Cardiac septum (tissue), 1 donor: ENCODE data around the gene KLRF2. TPM values are rescaled to one million over a fixed set of nuclear protein-coding genes. Genes with fewer than 3 reads are reported as not detected.

Source experiments
- DNase-seq: peaks from one replicate; pipeline ENCODE4 v3.0.0-alpha.2; 2020; ENCODE audit warnings: low spot score
- intact Hi-C: fragments of 100-400 bp; cut with DNase I; formaldehyde crosslinking; loops from one replicate; pipeline ENCODE4 v1.14.0; 2022
- total RNA-seq: library from RNA; stranded (reverse); fragmentation: NEBNext Ultra II Directional; extraction: Animal tissue kit (Norgen Biotek cat#: 25700); gene quantifications from one replicate; pipeline ENCODE4 v1.2.1, GENCODE V29; 2021
- donor health status: DM: no; HTN: no; CAD: no.

Gene KLRF2
- total RNA-seq, 1 donor from 2014 or later, result not detected

DNA sequence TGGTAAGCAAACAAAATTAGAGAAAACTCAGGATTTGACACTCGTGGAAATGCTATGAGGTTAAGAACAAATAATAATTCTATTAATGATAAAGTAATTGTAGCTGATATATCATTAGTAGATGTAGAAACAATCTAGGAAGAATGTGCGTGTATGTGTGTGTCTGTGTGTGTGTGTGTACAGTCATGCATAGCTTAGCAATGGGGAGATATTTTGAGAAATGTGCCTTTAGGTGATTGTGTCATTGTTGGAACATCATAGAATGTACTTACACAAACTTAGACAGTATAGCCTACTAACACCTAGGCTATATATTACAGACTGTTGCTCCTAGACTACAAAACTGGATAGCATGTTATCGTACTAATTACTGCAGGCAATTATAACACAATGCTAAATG is 45.6 kb downstream of the KLRF2 start:
- intact Hi-C loops, result loop anchor here (5.0 kb wide), 2 partner anchors 115 to 175 kb away; no protein-coding TSS in a partner anchor
- DNase-seq, result no peak

DNA sequence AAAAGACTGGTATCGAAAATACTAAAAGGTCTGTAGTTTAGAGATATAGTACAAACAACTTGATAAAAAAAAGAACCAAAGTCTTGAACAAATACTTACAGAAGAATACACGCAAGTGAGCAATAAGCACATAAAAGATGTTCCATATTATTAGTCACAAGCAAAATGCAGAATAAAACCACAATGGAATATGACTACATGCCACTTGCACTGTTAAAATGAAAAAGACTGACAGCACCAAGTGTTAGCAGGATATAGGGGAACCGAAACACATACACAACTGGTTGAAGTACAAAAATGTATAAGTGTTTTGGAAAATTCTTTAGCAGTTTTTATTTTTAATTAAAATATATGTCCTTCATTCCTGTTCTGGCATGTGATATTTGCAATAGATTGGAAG is 47.3 kb downstream of the KLRF2 start:
- intact Hi-C loops, result loop anchor here (5.0 kb wide), 2 partner anchors 116 to 176 kb away; no protein-coding TSS in a partner anchor

GRCh38 chr12:9931245-9931644 is 50.0 kb downstream of the KLRF2 start:
- intact Hi-C loops, result no loop called here

More for the DNA sequence above, 47.3 kb downstream of the KLRF2 start:
- DNase-seq, result no peak

DNA sequence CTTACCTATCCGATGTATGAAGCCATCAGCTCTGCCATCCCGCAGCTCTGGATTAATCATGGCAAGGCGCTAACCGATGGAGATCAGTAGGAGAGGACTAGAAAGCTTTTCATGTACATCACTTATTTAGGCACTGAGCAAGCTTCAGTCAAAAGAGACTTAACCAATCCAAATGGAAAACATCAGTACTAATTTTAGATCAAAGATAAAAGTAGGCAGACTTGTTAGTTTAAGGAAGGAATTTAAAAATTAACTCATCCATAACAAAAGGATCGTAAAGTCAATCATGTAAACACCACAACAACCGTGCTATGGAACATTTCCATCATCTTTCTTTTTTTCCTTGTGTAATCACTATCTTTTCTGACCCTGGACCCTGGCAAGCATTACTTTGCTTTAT is 51.0 kb downstream of the KLRF2 start, which contains the start of gene CLEC2A:
Gene CLEC2A (minus strand): TSS at position 101 of the 400 bp plus-strand sequence. CDS start 41 bp downstream, at position 60.
- no peak for DNase-seq
- intact Hi-C loops, result no loop called here

More at GRCh38 chr12:9931245-9931644, 50.0 kb downstream of the KLRF2 start:
- no peak for DNase-seq

DNA sequence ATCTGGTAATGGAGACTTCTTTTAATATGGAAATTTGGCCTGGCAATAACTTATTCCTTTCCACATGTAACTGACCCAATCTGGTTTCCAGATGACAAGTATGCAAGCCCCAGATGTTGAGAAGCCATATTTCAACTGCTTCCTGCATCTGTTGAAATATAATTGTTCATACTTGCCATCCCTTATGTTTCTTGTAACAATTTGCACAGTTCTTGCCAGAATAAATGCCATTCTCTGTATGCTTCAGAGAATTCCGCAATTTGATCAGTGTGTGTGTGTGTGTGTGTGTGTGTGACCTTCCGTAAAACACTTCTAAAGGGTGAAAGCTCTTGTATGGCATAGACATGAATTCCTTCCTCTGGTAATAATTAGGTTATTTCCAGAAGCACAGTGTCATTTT is 52.7 kb downstream of the KLRF2 start:
- intact Hi-C loops, result no loop called here
- no peak for DNase-seq

GRCh38 chr12:9935026-9935425 is 53.7 kb downstream of the KLRF2 start:
- intact Hi-C loops, result no loop called here

GRCh38 chr12:9936591-9936990 is 55.3 kb downstream of the KLRF2 start:
- intact Hi-C loops, result no loop called here
- no peak for DNase-seq

More at GRCh38 chr12:9935026-9935425, 53.7 kb downstream of the KLRF2 start:
- no peak for DNase-seq

GRCh38 chr12:9940375-9940774 is 59.1 kb downstream of the KLRF2 start:
- DNase-seq, result no peak
- intact Hi-C loops, result no loop called here

DNA sequence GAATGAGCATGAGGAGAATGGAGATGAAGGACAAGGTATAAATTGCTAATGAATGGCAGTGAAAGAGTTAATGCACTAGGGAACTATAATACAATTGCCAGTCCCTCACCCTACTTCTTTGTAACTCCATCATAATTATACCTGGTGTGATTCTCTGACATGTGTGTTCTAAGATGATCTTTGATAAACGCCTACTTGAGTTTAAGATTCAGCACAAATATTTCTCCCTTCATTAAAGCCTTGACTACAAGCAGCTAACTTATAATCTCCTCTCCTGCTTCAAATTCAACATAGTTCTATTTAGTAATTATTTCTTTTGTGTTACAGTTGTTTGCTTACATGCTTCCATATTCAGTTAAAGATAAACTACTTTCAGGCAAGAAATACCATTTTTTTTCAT is 60.5 kb downstream of the KLRF2 start:
- intact Hi-C loops, result no loop called here
- no peak for DNase-seq

DNA sequence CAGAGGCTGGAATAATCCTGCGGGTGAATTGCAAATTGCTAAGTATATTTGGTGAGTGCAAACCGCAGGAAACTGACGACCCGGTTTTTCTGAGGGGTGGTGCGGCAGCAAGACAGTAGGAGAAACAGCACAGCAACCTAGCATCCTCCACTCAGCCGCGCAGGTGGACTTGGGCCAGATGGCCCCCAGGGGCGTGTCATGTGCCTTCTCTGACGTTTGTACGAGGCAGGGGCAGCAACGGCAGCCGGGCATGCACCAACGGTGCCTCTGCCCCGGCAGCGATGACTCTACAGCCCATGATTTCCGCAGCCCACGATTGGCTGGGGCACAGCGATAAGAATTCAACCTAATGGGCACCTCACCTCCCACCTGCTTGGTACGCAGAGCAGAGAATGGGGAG is 62.0 kb downstream of the KLRF2 start:
- intact Hi-C loops, result no loop called here
- DNase-seq, result no peak

DNA sequence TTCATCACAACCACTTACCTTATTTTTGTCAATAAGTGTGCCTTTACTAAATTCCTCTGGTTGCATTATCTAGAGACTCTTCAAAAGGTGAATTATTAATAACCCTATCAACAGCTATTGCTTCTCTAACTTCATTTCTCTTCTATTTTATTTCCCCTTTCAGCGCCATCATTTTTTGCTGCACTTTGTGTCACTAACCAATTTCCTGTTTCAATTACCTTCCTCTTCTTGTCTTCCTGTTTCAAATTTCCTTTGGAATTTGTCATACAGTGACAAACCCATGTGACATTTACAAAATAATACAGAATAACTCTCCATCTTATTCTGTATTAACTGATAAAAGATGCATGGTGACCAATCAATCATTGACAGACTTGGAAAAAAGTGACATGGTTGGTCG is 63.1 kb downstream of the KLRF2 start:
- intact Hi-C loops, result no loop called here
- no peak for DNase-seq

Other genes with a start within 250 kb of the KLRF2 start
- 4.7 TPM for gene CLEC2D, start 211.8 kb upstream of the KLRF2 start, total RNA-seq
- gene CLECL1, start 148.4 kb upstream of the KLRF2 start, total RNA-seq, result not detected
- 0.24 TPM for gene CD69, start 120.6 kb upstream of the KLRF2 start, total RNA-seq
- gene KLRF1, start 54.0 kb upstream of the KLRF2 start, total RNA-seq, result not detected
- 6.7 TPM for gene CLEC2B, start 12.1 kb upstream of the KLRF2 start, total RNA-seq
- gene CLEC2A, start 50.9 kb downstream of the KLRF2 start, total RNA-seq, result not detected
- gene CLEC12A, start 89.9 kb downstream of the KLRF2 start, total RNA-seq, result 0.30 TPM
- not detected for gene CLEC1B, start 117.6 kb downstream of the KLRF2 start, total RNA-seq
- not detected for gene CLEC12B, start 129.1 kb downstream of the KLRF2 start, total RNA-seq
- not detected for gene CLEC9A, start 149.2 kb downstream of the KLRF2 start, total RNA-seq
- 2.2 TPM for gene CLEC1A, start 217.5 kb downstream of the KLRF2 start, total RNA-seq
- gene CLEC7A, start 248.7 kb downstream of the KLRF2 start, total RNA-seq, result 2.6 TPM